IMR-90 (cell line): Measurements from ENCODE around the gene TCP11L1. TPM values are rescaled to one million over a fixed set of nuclear protein-coding genes. Genes with fewer than 3 reads are reported as not detected.

Experiments used
- ATAC-seq: fragments of 200-7000 bp; cut with Tn5 transposase; 2 replicates; pipeline ENCODE4 v1.9.1; 2020; ENCODE audit warnings: low read depth, mild to moderate bottlenecking, moderate library complexity
- BruUV-seq: library from RNA; stranded (reverse); fragments of 400-500 nt; replicated peaks from 2 replicates; lab custom pipeline; 2021; lab: Mats Ljungman, UMichigan
- CTCF ChIA-PET: fragments of 300-600 bp; formaldehyde crosslinking; extraction: SDS; loops from one replicate; lab custom pipeline; 2021; ENCODE audit warnings: antibody characterized with exemption; lab: Yijun Ruan, JAX
- POLR2A ChIA-PET: fragments of 300-600 bp; sonication (Branson Sonifier 250); formaldehyde crosslinking; loops from one replicate; lab custom pipeline; 2022; ENCODE audit warnings: antibody characterized with exemption; ENCODE audit not compliant: unreplicated experiment; lab: Charles Lee
- DNase-seq: peaks from one replicate; pipeline ENCODE4 v3.0.0; 2013
- H2AFZ ChIP-seq: replicated peaks from 2 replicates; pipeline ENCODE3; 2013; ENCODE audit warnings: low read length, mild to moderate bottlenecking; ENCODE audit not compliant: poor library complexity
- H2AK5ac ChIP-seq: 2 replicates; pipeline ENCODE4 v1.6.1; 2013; ENCODE audit warnings: low read depth, low read length, inconsistent platforms
- H2AK9ac ChIP-seq: replicated peaks from 2 replicates; pipeline ENCODE3; 2013; ENCODE audit warnings: mild to moderate bottlenecking, low read depth, low read length, moderate library complexity; ENCODE audit not compliant: poor library complexity
- H2BK120ac ChIP-seq: 2 replicates; pipeline ENCODE4 v1.6.1; 2013; ENCODE audit warnings: low read depth, low read length, inconsistent platforms
- H2BK15ac ChIP-seq: 3 replicates; pipeline ENCODE4 v1.6.1; 2013; ENCODE audit warnings: low read depth, low read length, inconsistent platforms
- H2BK20ac ChIP-seq: 2 replicates; pipeline ENCODE4 v1.6.1; 2013; ENCODE audit warnings: low read depth, mild to moderate bottlenecking, inconsistent platforms, low read length, moderate library complexity
- H2BK5ac ChIP-seq: 2 replicates; pipeline ENCODE4 v1.6.1; 2013; ENCODE audit warnings: mild to moderate bottlenecking, low read depth, low read length, inconsistent platforms; ENCODE audit not compliant: poor library complexity, severe bottlenecking
- H3K14ac ChIP-seq: replicated peaks from 2 replicates; pipeline ENCODE4 v1.6.1; 2013; ENCODE audit warnings: low read depth, low read length, inconsistent platforms
- H3K18ac ChIP-seq: 2 replicates; pipeline ENCODE4 v1.6.1; 2013; ENCODE audit warnings: low read depth, low read length, control low read depth
- H3K23ac ChIP-seq: 2 replicates; pipeline ENCODE4 v1.6.1; 2013; ENCODE audit warnings: low read depth, low read length, inconsistent platforms
- H3K27ac ChIP-seq: 2 replicates; pipeline ENCODE4 v1.5.1; 2013; ENCODE audit warnings: mild to moderate bottlenecking, control low read depth, low read length; ENCODE audit not compliant: insufficient read depth
- H3K27me3 ChIP-seq: 2 replicates; pipeline ENCODE4 v1.6.1; 2013; ENCODE audit warnings: low read length; ENCODE audit not compliant: control insufficient read depth, insufficient read depth
- H3K36me3 ChIP-seq: 2 replicates; pipeline ENCODE4 v1.6.1; 2013; ENCODE audit warnings: low read length, mixed read lengths; ENCODE audit not compliant: control insufficient read depth, insufficient read depth
- H3K4ac ChIP-seq: 2 replicates; pipeline ENCODE4 v1.6.1; 2013; ENCODE audit warnings: low read depth, low read length, inconsistent platforms
- H3K4me1 ChIP-seq: 2 replicates; pipeline ENCODE4 v1.6.1; 2013; ENCODE audit warnings: low read length, mixed read lengths; ENCODE audit not compliant: control insufficient read depth, insufficient read depth
- H3K4me2 ChIP-seq: 2 replicates; pipeline ENCODE4 v1.6.1; 2013; ENCODE audit warnings: low read depth, mild to moderate bottlenecking, control low read depth, low read length, moderate library complexity
- H3K4me3 ChIP-seq: 2 replicates; pipeline ENCODE4 v1.5.1; 2013; ENCODE audit warnings: low read depth, mild to moderate bottlenecking, control low read depth, low read length, moderate library complexity; ENCODE audit not compliant: insufficient read depth
- H3K56ac ChIP-seq: 2 replicates; pipeline ENCODE4 v1.6.1; 2013; ENCODE audit warnings: low read length, inconsistent platforms; ENCODE audit not compliant: insufficient read depth; ENCODE audit errors: extremely low read depth
- H3K79me1 ChIP-seq, 2 experiments: 2 replicates each; pipeline ENCODE4 v1.6.1; 2013; ENCODE audit warnings: low read length in 2 of 2, inconsistent platforms in 1 of 2, low read depth in 1 of 2
- H3K9ac ChIP-seq: 2 replicates; pipeline ENCODE4 v1.6.1; 2013; ENCODE audit warnings: low read depth, low read length, control low read depth
- H3K9me1 ChIP-seq: 2 replicates; pipeline ENCODE4 v1.6.1; 2013; ENCODE audit warnings: low read length, inconsistent platforms; ENCODE audit not compliant: insufficient read depth
- H3K9me3 ChIP-seq: 2 replicates; pipeline ENCODE4 v1.6.1; 2013; ENCODE audit warnings: low read length; ENCODE audit not compliant: control insufficient read depth, insufficient read depth
- H4K20me1 ChIP-seq: 2 replicates; pipeline ENCODE4 v1.6.1; 2013; ENCODE audit warnings: low read length, inconsistent platforms; ENCODE audit not compliant: insufficient read depth
- H4K5ac ChIP-seq: 2 replicates; pipeline ENCODE4 v1.6.1; 2013; ENCODE audit warnings: mild to moderate bottlenecking, low read depth, low read length, control low read depth
- H4K8ac ChIP-seq, 2 experiments: 2 replicates each; pipeline ENCODE4 v1.6.1; 2013; ENCODE audit warnings: low read depth in 2 of 2, low read length in 2 of 2, control low read depth in 1 of 2, inconsistent platforms in 1 of 2
- H4K91ac ChIP-seq: 2 replicates; pipeline ENCODE4 v1.6.1; 2013; ENCODE audit warnings: low read depth, low read length, inconsistent platforms; ENCODE audit not compliant: insufficient read depth
- BHLHE40 ChIP-seq: fragments of 150-350 bp; IDR thresholded peaks from 2 replicates; pipeline ENCODE4 v1.6.1; 2016; ENCODE audit warnings: mild to moderate bottlenecking, low read depth, low read length
- FOS ChIP-seq: fragments of 150-350 bp; IDR thresholded peaks from 2 replicates; pipeline ENCODE4 v1.6.1; 2016; ENCODE audit warnings: low read depth, low read length
- NFE2L2 ChIP-seq: fragments of 150-350 bp; IDR thresholded peaks from 2 replicates; pipeline ENCODE4 v1.6.1; 2016; ENCODE audit warnings: low read depth, mild to moderate bottlenecking, low read length
- RFX5 ChIP-seq: IDR thresholded peaks from 2 replicates; pipeline ENCODE4 v1.8.0; 2012; ENCODE audit warnings: low read depth, mild to moderate bottlenecking, low read length, moderate library complexity
- WGBS, 2 experiments: methylation state at CpG; one replicate each; pipeline versions ENCODE4 v1.1.5 to v1.1.7; 2013; ENCODE audit warnings: missing lambda C conversion rate in 2 of 2; ENCODE audit not compliant: insufficient read length in 1 of 2; ENCODE audit errors: extremely low coverage in 2 of 2; 5-methylcytosine and 5-hydroxymethylcytosine counted together
- dilution Hi-C: fragments of 300-500 bp; cut with HindIII; formaldehyde crosslinking; loops from one replicate; pipeline ENCODE4 v1.14.3; 2018; ENCODE audit warnings: low sequenced_read_pairs; ENCODE audit not compliant: unreplicated experiment
- in situ Hi-C: fragments of 300-500 bp; cut with MboI; formaldehyde crosslinking; loops from 3 replicates; pipeline ENCODE4 v1.14.3; 2019; ENCODE audit warnings: low sequenced_read_pairs, inconsistent platforms, mixed read lengths
- intact Hi-C: fragments of 100-400 bp; cut with micrococcal nuclease; formaldehyde crosslinking; loops from 2 replicates; pipeline ENCODE4 v1.10.0; 2022
- polyA plus RNA-seq, 3 experiments: library from polyadenylated mRNA; depleted of rRNA; stranded (reverse); fragments of >200 nt; gene quantifications; 2 replicates each; pipeline ENCODE4 v1.2.3, GENCODE V29; 2012; ENCODE audit warnings: low replicate concordance in 1 of 3
- total RNA-seq: library from RNA; depleted of rRNA; stranded (reverse); fragments of >200 nt; gene quantifications from 2 replicates; pipeline ENCODE4 v1.2.3, GENCODE V29; 2012
- TF ChIP-seq, protein P1 (sequence below): fragments of 150-350 bp; IDR thresholded peaks from 2 replicates; pipeline ENCODE4 v1.6.1; 2017; ENCODE audit warnings: mild to moderate bottlenecking, antibody characterized with exemption, low read length, low read depth
- TF ChIP-seq, protein P2 (sequence below): fragments of 150-350 bp; IDR thresholded peaks from 2 replicates; pipeline ENCODE4 v1.6.1; 2016; ENCODE audit warnings: low read depth, mild to moderate bottlenecking, low read length, moderate library complexity, borderline replicate concordance

TCP11L1 gene
- total and polyA plus RNA-seq, 2 of the 4 experiments (the other 2 are of a cell fraction) = 13.9 to 17.4 TPM

DNA sequence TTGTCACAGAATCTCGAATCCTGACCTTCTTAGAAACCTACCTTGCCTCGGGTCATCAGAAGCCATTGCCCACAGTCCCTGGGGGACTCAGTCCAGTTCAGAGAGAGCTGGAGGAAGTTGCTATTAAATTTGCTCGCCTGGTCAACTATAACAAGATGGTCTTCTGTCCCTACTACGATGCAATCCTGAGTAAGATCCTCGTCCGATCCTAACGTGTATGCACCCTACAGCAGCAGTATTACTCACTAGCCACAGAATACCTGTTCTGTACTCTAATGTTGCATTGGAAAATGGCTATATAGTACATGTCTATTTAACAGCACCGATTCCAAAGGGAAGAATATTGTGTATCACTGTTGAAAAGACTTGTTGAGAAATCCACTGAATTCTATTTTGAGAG is 33.1 kb downstream of the TCP11L1 start:
- no peak overlapping the region for H3K4me3 ChIP-seq
- DNase-seq = no peak
- WGBS, 2 experiments = 82% methylated on average over 2 of the region's 8 CpGs; no CpG with 5 or more reads in 1 of the 2 experiments
- no peak overlapping the region for H3K4ac ChIP-seq
- peaks cover 7% of the 10 kb centered on the region; the same call in 1 of the 2 replicates for H3K9me1 ChIP-seq
- no peaks in the 10 kb centered on the region for H3K4me1 ChIP-seq
- no peaks in the 10 kb centered on the region for H4K20me1 ChIP-seq
- no peak overlapping the region for H3K14ac ChIP-seq
- H4K8ac ChIP-seq = no peak overlapping the region
- in situ Hi-C loops (loop anchor here (25.0 kb wide), 2 partner anchors 235 to 485 kb away; partner anchors contain the start of genes EIF3M and PRRG4), intact Hi-C loops (no loop called here), dilution Hi-C loops (no loop called here)
- no peak overlapping the region for H2AK9ac ChIP-seq
- no peaks in the 10 kb centered on the region for H3K9me3 ChIP-seq
- no peak overlapping the region for H2BK5ac ChIP-seq
- H2BK15ac ChIP-seq = no peak overlapping the region
- no peak overlapping the region for H3K56ac ChIP-seq
- H4K5ac ChIP-seq = no peak overlapping the region
- ATAC-seq = no peak
- no peak overlapping the region for H3K9ac ChIP-seq
- H3K36me3 ChIP-seq = peaks cover 58% of the 10 kb centered on the region
- H3K79me1 ChIP-seq = no peaks in the 10 kb centered on the region; a peak in 1 of 4 replicates
- no peak overlapping the region for H3K23ac ChIP-seq
- no peak overlapping the region for H3K18ac ChIP-seq
- ChIA-PET POLR2A (no interaction called here), CTCF (no interaction called here)
- H3K27ac ChIP-seq = no peak overlapping the region
- H2AFZ ChIP-seq = no peak overlapping the region
- H4K91ac ChIP-seq = no peak overlapping the region
- H3K4me2 ChIP-seq = no peak overlapping the region
- no peak for TF ChIP-seq FOS
- TF ChIP-seq NFE2L2 = no peak
- TF ChIP-seq, protein P1, sequence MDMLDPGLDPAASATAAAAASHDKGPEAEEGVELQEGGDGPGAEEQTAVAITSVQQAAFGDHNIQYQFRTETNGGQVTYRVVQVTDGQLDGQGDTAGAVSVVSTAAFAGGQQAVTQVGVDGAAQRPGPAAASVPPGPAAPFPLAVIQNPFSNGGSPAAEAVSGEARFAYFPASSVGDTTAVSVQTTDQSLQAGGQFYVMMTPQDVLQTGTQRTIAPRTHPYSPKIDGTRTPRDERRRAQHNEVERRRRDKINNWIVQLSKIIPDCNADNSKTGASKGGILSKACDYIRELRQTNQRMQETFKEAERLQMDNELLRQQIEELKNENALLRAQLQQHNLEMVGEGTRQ = no peak
- TF ChIP-seq, protein P2, sequence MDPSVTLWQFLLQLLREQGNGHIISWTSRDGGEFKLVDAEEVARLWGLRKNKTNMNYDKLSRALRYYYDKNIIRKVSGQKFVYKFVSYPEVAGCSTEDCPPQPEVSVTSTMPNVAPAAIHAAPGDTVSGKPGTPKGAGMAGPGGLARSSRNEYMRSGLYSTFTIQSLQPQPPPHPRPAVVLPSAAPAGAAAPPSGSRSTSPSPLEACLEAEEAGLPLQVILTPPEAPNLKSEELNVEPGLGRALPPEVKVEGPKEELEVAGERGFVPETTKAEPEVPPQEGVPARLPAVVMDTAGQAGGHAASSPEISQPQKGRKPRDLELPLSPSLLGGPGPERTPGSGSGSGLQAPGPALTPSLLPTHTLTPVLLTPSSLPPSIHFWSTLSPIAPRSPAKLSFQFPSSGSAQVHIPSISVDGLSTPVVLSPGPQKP = no peak
- TF ChIP-seq BHLHE40 = no peak
- TF ChIP-seq RFX5 = no peak
- BruUV-seq = no TSS peak
- H2BK20ac ChIP-seq = no peak overlapping the region
- H2AK5ac ChIP-seq = no peak overlapping the region
- H2BK120ac ChIP-seq = no peak overlapping the region
- no peaks in the 10 kb centered on the region for H3K27me3 ChIP-seq
